Vagina (tissue), 2 donors: Measurements from ENCODE around the gene SLC30A5.

Experiments
- POLR2AphosphoS5 ChIP-seq, 2 donors: sonication (generic); formaldehyde crosslinking; IDR thresholded peaks; one replicate each; pipeline ENCODE4 v1.9.0; 2017; ENCODE audit warnings: antibody characterized with exemption in 2 of 2, mild to moderate bottlenecking in 2 of 2, low read depth in 1 of 2; ENCODE audit not compliant: insufficient read depth in 1 of 2
- TF ChIP-seq, protein P1 (sequence below), 3 experiments: fragments of 450-650 bp in 2 of 3; fragments of 200-600 bp in 1 of 3; sonication (generic) in 1 of 3; IDR thresholded peaks; one replicate each; pipeline ENCODE4 v1.5.1; 2017 to 2019; ENCODE audit warnings: antibody characterized with exemption in 3 of 3, mild to moderate bottlenecking in 2 of 3, moderate library complexity in 2 of 3

DNA sequence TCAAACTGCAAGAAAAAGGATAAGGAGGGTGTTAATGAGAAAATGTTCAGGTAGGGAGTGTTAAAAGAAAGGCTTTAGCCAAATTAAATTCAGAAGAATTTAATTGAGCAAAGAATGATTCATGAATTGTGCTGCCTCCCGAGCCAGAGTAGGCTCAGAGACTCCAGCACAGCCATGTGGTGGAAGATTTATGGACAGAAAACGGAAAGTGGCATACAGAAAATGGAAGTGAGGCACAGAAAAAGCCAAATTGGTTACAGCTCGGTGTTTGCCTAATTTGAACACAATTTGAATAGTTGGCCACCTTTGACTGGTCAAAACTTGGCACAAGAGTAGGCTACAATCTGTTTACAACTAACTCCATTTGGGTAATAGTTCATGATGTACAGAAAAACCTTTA, 9.6 kb upstream of the SLC30A5 start:
- TF ChIP-seq, protein P1, sequence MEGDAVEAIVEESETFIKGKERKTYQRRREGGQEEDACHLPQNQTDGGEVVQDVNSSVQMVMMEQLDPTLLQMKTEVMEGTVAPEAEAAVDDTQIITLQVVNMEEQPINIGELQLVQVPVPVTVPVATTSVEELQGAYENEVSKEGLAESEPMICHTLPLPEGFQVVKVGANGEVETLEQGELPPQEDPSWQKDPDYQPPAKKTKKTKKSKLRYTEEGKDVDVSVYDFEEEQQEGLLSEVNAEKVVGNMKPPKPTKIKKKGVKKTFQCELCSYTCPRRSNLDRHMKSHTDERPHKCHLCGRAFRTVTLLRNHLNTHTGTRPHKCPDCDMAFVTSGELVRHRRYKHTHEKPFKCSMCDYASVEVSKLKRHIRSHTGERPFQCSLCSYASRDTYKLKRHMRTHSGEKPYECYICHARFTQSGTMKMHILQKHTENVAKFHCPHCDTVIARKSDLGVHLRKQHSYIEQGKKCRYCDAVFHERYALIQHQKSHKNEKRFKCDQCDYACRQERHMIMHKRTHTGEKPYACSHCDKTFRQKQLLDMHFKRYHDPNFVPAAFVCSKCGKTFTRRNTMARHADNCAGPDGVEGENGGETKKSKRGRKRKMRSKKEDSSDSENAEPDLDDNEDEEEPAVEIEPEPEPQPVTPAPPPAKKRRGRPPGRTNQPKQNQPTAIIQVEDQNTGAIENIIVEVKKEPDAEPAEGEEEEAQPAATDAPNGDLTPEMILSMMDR (IDR thresholded peaks at IDR 0.05) = no peak
- no peak for TF ChIP-seq POLR2AphosphoS5 (IDR thresholded peaks at IDR 0.05; ENCODE audit: insufficient read depth in 1 of 2, low read depth in 1 of 2)
